SJSA1 (cell line): ENCODE data around the gene MSN. TPM values are rescaled to one million over a fixed set of nuclear protein-coding genes. Genes with fewer than 3 reads are reported as not detected.
"Not testable (repeated sequence)": the region's sequence is repeated elsewhere in the genome, so short reads cannot be mapped to it uniquely, and the experiment has no call there.

Source experiments
- DNase-seq, 2 experiments: peaks; one replicate each; pipeline ENCODE4 v3.0.0-alpha.2; 2015 to 2020; ENCODE audit warnings: low spot score in 2 of 2, low read depth in 1 of 2
- H3K27ac ChIP-seq: fragments of 250-450 bp; sonication (Bioruptor Pico); 2 replicates; pipeline ENCODE4 v1.5.1; 2020; ENCODE audit warnings: mild to moderate bottlenecking, moderate library complexity
- H3K27me3 ChIP-seq: fragments of 250-450 bp; sonication (Bioruptor Pico); replicated peaks from 2 replicates; pipeline ENCODE4 v1.5.1; 2020; ENCODE audit warnings: mild to moderate bottlenecking, moderate library complexity
- H3K36me3 ChIP-seq: fragments of 250-450 bp; sonication (Bioruptor Pico); 2 replicates; pipeline ENCODE4 v1.5.1; 2020; ENCODE audit warnings: mild to moderate bottlenecking
- H3K4me1 ChIP-seq: fragments of 250-450 bp; sonication (Bioruptor Pico); replicated peaks from 2 replicates; pipeline ENCODE4 v1.6.1; 2021; ENCODE audit warnings: mild to moderate bottlenecking
- H3K4me3 ChIP-seq: fragments of 250-450 bp; sonication (Bioruptor Pico); 2 replicates; pipeline ENCODE4 v1.5.1; 2020; ENCODE audit warnings: mild to moderate bottlenecking
- H3K9me3 ChIP-seq: fragments of 250-450 bp; sonication (Bioruptor Pico); replicated peaks from 2 replicates; pipeline ENCODE4 v1.5.1; 2020; ENCODE audit warnings: mild to moderate bottlenecking
- total RNA-seq: library from RNA; depleted of rRNA; stranded (reverse); fragments of >200 nt; shearing (Covaris generic); gene quantifications from 2 replicates; pipeline ENCODE4 v1.2.3, GENCODE V29; 2014

The MSN gene
- total RNA-seq, 1 experiment from 2014 or later: 381 TPM

DNA sequence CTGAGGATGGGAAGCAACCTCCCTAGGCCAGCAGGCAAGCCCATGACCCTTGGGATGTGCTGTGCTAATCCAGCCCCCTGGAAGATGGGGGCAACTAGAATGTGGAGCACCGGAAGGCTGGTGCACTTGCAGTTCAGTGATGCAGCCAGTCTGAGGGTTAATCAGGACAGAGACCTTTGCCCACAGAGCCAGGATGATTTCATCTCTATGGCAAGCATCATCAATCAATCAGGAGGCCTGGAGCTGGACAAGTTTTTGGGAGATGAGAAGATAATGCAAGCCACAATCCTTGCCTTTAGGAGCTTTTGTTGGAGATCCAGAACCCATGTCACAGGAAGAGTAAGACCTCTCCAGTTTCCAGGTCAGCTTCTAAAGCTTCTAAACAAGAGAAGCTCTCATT lies 15.4 kb upstream of the MSN start:
- no peaks in the 10 kb centered on the region for H3K36me3 ChIP-seq
- no peak overlapping the region for H3K4me3 ChIP-seq
- H3K27me3 ChIP-seq: no peaks in the 10 kb centered on the region
- no peaks in the 10 kb centered on the region for H3K4me1 ChIP-seq
- H3K9me3 ChIP-seq: no peaks in the 10 kb centered on the region
- H3K27ac ChIP-seq: no peak overlapping the region
- DNase-seq: no peak

DNA sequence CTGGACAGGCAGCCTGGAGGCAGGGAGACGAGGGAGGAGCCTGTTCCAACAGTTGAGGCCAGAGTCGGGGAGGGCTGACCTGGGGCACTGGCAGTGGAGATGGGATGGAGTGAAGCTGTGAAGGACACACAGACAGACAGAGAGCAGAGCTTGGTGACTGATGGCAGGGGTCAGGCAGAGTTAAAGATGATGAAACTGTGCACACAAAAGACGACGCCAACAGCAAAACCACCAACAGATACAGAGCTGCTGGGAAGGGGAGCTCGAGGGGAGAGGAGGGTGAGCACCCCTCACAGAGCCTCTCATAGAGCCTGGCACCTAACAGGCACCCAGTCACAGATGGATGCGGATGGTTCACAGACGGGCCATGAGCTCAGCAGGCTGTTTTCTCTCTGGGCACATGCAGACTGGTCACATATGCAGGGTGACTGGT lies 10.4 kb upstream of the MSN start:
- DNase-seq, H3K36me3 ChIP-seq, H3K27me3 ChIP-seq: not testable (repeated sequence)

DNA sequence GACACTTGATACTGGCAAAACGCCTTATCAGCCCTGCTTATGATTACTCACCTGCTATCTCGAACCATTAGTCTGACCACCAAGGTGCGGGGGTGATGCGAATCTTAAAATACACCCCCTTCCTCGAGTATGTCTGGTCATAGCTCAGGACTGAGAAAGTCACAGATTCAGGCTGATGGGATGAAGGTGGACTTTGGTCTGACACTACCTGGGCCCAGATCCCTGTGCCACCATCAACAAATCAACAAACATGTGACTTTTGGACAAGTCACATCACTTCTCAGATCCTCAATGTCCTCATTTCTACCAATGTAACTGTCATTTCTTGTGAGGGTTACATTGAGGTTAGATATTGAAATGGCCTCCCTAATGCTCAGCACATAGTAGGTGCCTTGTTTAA lies 9.8 kb upstream of the MSN start:
- no peak overlapping the region for H3K4me3 ChIP-seq
- H3K9me3 ChIP-seq: no peaks in the 10 kb centered on the region
- no peaks in the 10 kb centered on the region for H3K27me3 ChIP-seq
- no peaks in the 10 kb centered on the region for H3K36me3 ChIP-seq
- H3K4me1 ChIP-seq: no peaks in the 10 kb centered on the region
- no peak for DNase-seq
- no peak overlapping the region for H3K27ac ChIP-seq

More for the DNA sequence above, 10.4 kb upstream of the MSN start:
- not testable (repeated sequence) for H3K4me3 ChIP-seq, H3K27ac ChIP-seq, H3K4me1 ChIP-seq, H3K9me3 ChIP-seq

DNA sequence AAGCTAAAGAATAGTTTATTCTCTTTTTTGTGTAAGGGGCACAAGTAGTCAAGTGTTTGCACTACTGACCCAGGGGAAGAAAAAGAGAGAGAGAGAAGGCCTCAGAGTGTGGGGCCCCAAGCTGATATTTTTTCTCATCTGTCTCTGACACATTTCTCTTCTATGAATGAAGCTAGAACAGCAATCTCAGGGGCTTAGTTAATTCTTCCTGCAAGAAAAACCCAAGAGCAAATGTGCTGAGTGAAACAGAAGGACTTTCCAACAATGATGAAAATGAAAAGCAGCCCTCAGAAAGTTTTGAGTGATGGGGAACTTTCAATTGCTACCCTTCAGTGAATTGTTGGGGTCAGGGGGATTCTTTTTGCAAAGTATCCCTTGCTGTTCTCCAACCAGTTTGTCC lies 9.2 kb upstream of the MSN start:
- H3K27me3 ChIP-seq: no peaks in the 10 kb centered on the region
- no peak overlapping the region for H3K4me3 ChIP-seq
- no peaks in the 10 kb centered on the region for H3K36me3 ChIP-seq
- no peak overlapping the region for H3K27ac ChIP-seq
- no peak for DNase-seq
- no peaks in the 10 kb centered on the region for H3K9me3 ChIP-seq
- no peaks in the 10 kb centered on the region for H3K4me1 ChIP-seq

DNA sequence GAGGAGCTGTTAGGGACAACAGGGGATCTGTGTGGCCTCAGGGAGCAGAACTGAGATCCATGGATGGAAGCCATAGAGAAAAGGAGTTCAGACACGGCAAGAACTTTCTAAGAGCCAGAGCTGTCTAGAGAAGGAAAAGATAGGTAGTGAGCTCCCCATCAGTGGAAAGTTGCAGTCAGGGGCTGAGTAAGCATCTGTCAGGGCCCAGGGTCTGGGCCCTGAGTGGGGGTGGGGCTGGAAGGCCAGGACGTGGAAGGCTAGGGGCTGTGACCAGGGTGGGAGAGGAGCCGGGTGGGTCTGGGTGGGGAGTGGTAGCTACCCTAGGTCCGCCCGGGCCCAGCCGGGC lies 324 bp upstream of the MSN start:
- Histone ChIP-seq H3K27me3 (no peaks in the 10 kb centered on the region), H3K4me1 (peaks cover 28% of the 10 kb centered on the region), H3K27ac (peak overlapping the region; percentile 29; the same call in 1 of the 2 replicates), H3K36me3 (peaks cover 32% of the 10 kb centered on the region), H3K9me3 (no peaks in the 10 kb centered on the region), H3K4me3 (peak overlapping the region; percentile 87)
- no peak for DNase-seq

DNA sequence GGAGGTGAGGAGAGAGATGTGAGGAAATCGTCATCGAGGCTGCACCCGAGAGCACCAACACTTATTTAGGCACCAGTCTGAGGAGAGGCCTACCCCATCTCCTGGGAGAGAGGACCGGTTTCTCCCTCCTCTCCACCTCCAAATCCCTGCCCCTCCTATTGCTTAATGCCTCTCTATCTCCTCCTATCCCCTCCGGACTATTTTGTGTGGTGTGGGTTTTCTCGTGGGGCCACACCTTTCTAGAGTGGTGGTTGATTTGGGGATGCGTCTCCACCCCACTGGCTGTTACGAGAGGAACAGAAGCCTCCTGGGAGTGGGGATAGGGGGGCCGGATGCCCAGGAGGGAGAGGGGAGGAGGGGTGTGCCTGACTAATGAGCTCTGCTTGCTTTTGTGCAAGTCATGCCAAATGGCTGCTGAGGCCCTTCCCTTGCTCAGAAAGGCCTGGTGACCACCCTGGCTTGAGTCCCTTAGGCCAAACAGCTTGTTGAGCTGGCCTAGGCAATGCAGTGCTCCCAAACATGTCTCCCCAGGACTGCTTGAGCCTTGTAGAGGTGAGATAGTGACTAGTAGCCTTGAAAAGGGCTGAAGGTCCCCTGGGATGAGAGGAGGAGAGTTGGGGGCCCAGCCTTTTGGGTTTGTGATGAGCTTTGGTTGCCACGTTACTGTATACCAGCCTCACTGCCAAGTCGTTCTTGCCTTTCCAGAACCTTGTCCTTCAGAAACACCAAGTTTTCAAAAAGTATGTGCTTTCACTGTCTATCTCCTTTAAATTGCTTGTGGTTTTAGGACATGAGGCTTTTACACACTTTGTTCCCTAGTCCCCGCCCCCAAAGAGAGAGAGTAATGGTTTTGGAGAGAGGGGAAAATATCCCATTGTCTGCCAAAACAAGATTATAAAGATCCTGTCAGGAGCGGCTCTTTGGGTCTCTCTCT lies 1.2 kb downstream of the MSN start:
- Histone ChIP-seq H3K27ac (peak overlapping the region; percentile 98), H3K4me1 (peaks cover 30% of the 10 kb centered on the region), H3K9me3 (no peaks in the 10 kb centered on the region), H3K4me3 (peak overlapping the region; percentile 87), H3K27me3 (no peaks in the 10 kb centered on the region), H3K36me3 (peaks cover 39% of the 10 kb centered on the region)
- DNase-seq: peak; percentile 68 to 78

DNA sequence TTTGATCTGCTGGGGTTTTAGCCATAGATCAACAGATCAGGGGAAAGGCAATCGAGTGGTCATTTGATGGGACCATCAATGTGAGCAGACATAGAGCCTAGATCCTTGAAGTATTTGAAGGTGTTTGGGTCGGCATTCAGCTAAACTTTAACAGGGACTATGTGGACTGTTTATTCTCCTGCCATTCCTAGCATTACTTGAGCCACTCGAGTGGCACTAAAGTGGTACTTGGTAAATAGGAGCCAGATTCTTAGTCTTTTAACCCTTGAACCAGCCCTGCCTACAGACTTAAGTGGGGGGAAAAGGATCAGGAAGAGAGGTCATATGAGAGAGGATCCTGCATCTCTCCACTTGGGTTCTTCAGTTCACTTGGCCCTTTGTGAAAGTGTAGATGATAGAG lies 3.8 kb downstream of the MSN start:
- H3K36me3 ChIP-seq: peaks cover 50% of the 10 kb centered on the region
- H3K4me3 ChIP-seq: no peak overlapping the region
- no peak overlapping the region for H3K27ac ChIP-seq
- peaks cover 42% of the 10 kb centered on the region for H3K4me1 ChIP-seq
- H3K27me3 ChIP-seq: no peaks in the 10 kb centered on the region
- no peak for DNase-seq
- H3K9me3 ChIP-seq: no peaks in the 10 kb centered on the region

DNA sequence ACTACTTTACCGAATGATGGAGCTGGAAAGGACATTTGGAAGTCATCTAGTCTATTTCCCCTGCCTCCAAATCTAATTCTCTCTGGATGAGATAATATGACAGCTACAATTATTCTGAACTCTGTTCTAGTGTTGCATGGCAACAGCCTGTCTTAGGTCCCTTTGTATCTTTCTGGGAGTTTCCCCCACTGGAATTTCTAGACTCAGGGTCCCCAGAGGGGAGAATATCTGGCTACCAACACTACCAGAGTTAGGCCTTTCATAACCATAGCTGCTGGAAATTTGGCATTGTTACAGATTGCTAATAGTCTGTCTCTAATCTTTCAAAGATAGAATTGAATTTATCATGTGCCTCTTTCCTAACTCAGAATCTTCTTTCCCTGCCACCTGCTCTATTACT lies 4.5 kb downstream of the MSN start:
- Histone ChIP-seq H3K4me1 (peaks cover 45% of the 10 kb centered on the region), H3K9me3 (no peaks in the 10 kb centered on the region), H3K27ac (no peak overlapping the region), H3K4me3 (no peak overlapping the region), H3K36me3 (peaks cover 50% of the 10 kb centered on the region), H3K27me3 (no peaks in the 10 kb centered on the region)
- no peak for DNase-seq

DNA sequence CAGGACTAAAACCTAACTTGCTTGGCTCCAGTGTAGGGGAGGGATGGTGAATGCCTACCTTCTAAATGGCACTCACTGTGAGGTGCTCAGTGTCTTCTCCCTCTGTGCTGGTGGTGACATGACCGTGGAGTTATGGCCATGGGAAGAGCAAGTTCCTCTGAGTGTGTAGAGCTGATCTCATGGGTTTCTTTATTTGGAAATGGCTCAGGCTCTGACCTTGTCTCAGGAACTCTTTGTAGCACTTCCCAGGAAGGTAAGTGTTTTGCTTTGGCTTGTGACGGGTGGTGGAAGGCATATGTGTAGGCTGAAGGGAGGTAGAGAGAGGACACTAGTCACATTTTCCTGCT lies 6.4 kb downstream of the MSN start:
- peaks cover 43% of the 10 kb centered on the region for H3K36me3 ChIP-seq
- no peak overlapping the region for H3K4me3 ChIP-seq
- peaks cover 59% of the 10 kb centered on the region for H3K4me1 ChIP-seq

DNA sequence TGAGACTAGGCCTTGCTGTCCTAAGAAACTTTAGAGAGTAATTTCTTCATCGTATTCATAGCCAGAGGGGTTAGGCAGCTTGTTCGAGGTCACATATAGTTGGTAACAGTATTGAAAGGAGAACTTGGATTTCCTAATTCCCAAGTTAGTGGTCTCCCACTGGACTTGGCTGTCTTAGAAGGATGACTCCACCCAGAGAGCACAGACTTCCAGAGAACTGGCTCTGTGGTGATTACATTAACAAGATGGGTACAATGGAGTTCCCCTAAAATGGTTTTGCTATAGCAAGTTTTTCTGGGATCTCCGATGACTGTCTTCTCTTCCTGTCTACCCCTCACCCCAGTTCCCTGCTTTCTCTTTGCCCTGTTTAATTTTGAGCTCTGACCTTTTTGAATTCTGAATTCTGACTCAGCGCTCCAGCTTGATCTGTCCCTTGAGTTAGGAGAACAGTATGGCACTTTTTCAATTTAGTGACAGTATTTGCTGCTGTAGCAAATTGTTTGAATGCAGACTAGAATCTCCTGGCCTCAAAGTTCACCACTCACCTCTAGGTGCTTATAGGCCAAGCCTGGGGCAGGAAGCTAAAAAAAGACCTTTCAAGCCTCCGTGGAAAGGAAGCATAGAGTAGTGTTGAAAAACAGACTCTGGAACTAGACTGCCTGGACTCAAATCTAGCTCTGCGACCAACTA lies 6.9 kb downstream of the MSN start:
- no peak overlapping the region for H3K4me3 ChIP-seq

More for the DNA sequence above, 6.4 kb downstream of the MSN start:
- no peaks in the 10 kb centered on the region for H3K27me3 ChIP-seq
- H3K27ac ChIP-seq: no peak overlapping the region
- H3K9me3 ChIP-seq: no peaks in the 10 kb centered on the region
- no peak for DNase-seq

DNA sequence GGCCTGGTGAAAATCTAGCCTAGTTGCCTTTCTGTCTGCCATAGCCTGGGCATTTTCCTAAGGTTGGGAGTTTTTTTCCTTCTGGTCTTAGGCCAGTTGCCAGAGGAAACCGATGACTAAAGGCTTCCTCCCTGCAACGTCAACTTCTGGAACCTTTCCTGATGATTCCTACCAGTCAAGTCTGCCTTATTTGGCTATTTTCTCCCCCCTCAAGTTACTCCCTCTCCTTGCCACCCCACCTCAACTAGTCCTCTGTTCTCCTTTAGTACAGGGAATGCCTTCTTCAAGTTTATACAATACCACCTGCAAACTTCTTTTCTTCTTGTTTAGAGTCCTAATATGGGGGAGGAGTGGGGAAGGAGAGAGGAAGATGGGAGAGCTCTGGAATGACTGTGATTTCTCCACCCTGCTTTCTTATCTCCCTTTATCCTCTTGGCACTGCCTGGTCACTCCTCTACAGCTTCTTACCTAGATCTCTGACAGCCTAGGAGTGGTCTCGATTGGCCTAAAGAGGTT lies 10.6 kb downstream of the MSN start:
- no peak overlapping the region for H3K4me3 ChIP-seq
- no peaks in the 10 kb centered on the region for H3K27me3 ChIP-seq
- no peaks in the 10 kb centered on the region for H3K9me3 ChIP-seq
- peak; percentile 55 to 65 for DNase-seq
- H3K4me1 ChIP-seq: peaks cover 47% of the 10 kb centered on the region
- H3K36me3 ChIP-seq: peaks cover 30% of the 10 kb centered on the region
- H3K27ac ChIP-seq: peak overlapping the region; percentile 69

More for the DNA sequence above, 6.9 kb downstream of the MSN start:
- no peaks in the 10 kb centered on the region for H3K27me3 ChIP-seq
- peaks cover 59% of the 10 kb centered on the region for H3K4me1 ChIP-seq
- no peak for DNase-seq
- H3K9me3 ChIP-seq: no peaks in the 10 kb centered on the region
- H3K36me3 ChIP-seq: peaks cover 39% of the 10 kb centered on the region
- no peak overlapping the region for H3K27ac ChIP-seq

DNA sequence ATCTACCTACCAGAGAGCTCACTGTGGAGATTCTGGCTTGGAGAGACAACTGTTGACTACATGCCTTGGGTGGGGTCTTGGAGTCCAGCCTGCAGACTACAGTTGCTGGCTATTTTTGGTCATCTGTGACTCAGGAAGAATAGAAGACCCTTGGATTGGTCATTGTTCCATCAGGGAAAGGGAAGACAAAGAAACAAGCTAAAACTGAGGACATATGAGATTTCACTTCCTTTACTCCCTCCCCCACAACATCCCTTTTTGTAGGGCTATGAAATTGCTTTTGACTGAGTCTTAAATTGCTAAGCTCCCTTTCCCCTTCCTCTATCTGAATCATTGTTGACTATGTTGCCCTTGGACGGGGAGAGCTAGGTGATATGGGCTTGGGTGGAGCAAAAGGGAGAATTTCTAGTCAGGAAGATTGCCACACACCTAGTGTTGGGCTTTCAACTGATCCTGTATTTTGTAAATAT lies 11.7 kb downstream of the MSN start:
- Histone ChIP-seq H3K36me3 (peaks cover 23% of the 10 kb centered on the region), H3K27ac (peak overlapping the region; percentile 69), H3K27me3 (no peaks in the 10 kb centered on the region), H3K4me3 (no peak overlapping the region), H3K9me3 (no peaks in the 10 kb centered on the region), H3K4me1 (peaks cover 41% of the 10 kb centered on the region)
- peak; percentile 41 to 43 for DNase-seq

DNA sequence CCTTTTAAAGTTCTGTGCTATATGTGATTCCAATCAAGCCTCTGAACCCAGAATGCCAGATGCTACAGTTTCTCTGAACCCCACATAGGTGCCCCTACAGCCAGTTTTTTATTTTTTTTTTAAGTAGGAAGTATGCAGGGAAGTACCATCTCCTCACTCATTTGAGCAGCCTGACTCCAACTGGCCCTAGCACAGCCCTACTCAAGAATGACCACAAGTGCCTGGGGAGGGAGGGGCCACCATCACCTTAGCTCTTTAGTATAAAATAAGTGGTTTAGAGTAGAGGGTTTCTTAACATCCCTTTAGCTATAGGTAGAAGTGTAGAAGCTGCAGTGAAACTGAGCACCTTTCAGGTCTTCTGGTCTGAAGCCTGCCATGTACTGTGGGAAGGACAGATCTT lies 14.4 kb downstream of the MSN start:
- Histone ChIP-seq H3K27ac (no peak overlapping the region), H3K9me3 (no peaks in the 10 kb centered on the region), H3K4me3 (no peak overlapping the region), H3K4me1 (peaks cover 30% of the 10 kb centered on the region), H3K27me3 (no peaks in the 10 kb centered on the region), H3K36me3 (peaks cover 20% of the 10 kb centered on the region)
- DNase-seq: no peak

DNA sequence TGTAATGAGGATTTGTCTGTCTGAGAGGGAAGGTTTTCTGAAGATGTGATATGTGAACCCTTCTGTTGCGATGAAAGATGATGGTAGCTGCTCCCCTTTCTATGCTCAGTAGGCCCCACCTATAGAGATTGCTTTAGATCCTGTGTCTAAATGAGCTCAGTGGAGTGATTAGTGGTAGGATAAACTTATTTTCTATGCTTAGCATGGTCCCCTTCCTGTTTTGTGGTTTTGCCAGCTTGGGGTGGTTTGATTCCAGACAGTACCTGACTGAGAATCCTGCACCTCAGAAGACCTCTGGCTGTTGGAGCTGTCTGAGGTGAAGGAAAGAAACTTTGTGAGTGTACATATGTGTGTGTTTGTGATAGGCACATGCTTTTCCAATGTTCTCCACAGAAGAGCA lies 17.7 kb downstream of the MSN start:
- no peak overlapping the region for H3K4me3 ChIP-seq
- no peaks in the 10 kb centered on the region for H3K9me3 ChIP-seq
- H3K4me1 ChIP-seq: peaks cover 15% of the 10 kb centered on the region
- no peaks in the 10 kb centered on the region for H3K27me3 ChIP-seq
- no peak for DNase-seq
- no peak overlapping the region for H3K27ac ChIP-seq
- H3K36me3 ChIP-seq: peaks cover 12% of the 10 kb centered on the region; the same call in 1 of the 2 replicates
